NCI-H187 (cell line): ENCODE results near the gene ZNF26.
"Not testable (repeated sequence)": the region's sequence is repeated elsewhere in the genome, so short reads cannot be mapped to it uniquely, and the experiment has no call there.

Source experiments
- DNase-seq, 2 experiments: peaks; one replicate each; lab custom pipeline; 2025; lab: John Stamatoyannopoulos, UW

The ZNF26 gene

GRCh38 chr12:132986001-132986884, at the start of gene ZNF26:
Gene ZNF26, plus strand, starts transcription at chr12:132986367. Its CDS starts 474 bp downstream, at chr12:132986841.
- peak; percentile 86 to 92 for DNase-seq

DNA sequence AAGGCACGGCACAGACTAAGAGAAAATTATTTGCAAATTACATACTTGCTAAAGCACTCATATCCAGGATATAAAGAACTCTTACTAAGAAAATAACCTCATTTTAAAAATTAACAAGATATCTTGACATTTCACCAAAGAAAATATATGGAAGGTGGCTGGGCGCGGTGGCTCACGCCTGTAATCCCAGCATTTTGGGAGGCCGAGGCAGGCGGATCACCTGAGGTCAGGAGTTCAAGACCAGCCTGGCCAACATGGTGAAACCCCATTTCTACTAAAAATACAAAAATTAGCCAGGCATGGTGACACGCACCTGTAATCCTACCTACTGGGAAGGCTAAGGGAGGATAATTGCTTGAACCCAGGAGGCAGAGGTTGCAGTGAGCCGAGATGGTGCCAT, 49.2 kb upstream of the ZNF26 start:
- DNase-seq, result not testable (repeated sequence)

DNA sequence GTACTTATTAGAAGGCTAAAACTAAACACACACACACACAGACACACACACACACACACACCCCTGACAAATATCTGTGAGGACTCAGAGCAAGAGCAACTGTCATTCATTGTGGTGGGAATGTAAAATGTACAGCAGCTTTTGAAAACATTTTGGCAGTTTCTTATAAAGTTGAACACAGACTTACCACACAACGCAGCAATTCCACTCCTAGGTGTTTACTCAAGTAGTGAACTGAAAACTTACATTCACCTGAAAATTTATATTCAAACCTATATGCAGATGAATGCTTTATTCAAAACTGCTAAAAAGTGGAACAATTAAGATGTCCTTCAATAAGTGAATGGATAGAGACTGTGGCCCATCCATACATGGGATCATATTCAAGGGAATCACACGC, 48.7 kb upstream of the ZNF26 start:
- no peak for DNase-seq

DNA sequence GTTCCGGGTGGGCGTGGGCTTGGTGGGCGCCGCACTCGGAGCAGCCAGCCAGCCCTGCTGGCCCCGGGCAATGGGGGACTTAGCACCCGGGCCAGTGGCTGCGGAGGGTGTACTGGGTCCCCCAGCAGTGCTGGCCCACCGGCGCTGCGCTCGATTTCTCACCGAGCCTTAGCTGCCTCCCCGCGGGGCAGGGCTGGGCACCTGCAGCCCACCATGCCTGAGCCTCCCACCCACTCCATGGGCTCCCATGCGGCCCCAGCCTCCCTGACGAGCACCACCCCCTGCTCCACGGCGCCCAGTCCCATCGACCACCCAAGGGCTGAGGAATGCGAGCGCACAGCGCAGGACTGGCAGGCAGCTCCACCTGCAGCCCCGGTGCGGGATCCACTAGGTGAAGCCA, 47.4 kb upstream of the ZNF26 start:
- not testable (repeated sequence) for DNase-seq

DNA sequence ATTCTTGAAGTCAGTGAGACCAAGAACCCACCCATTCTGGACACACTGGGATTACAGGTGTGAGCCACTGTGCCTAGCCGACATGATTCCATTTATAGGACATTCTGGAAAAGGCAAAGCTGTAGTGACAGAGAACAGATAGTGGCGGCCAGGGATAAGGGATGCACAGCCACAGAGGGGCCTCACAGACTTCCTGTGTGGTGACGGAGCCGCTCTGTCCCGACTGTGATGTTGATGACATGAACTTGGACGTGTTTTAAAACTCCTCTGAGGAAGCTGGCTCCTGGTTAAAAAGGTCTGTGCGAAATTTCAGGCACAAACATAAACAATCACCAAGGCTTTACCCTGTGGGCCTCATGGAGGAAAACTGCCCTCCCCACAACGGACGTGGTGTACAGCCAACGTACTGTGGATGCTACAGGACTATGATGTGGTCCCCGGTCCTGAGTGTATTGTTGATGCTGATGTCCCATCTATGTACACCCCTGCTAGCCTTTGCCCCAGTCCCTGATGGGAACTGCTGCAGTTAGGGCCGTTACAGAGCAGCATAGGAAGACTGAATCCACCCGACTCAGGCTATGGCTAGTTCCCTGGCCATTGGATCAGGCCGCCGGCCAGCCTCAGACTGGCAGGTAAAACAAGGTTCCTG, 46.0 kb upstream of the ZNF26 start:
- DNase-seq, result no peak

DNA sequence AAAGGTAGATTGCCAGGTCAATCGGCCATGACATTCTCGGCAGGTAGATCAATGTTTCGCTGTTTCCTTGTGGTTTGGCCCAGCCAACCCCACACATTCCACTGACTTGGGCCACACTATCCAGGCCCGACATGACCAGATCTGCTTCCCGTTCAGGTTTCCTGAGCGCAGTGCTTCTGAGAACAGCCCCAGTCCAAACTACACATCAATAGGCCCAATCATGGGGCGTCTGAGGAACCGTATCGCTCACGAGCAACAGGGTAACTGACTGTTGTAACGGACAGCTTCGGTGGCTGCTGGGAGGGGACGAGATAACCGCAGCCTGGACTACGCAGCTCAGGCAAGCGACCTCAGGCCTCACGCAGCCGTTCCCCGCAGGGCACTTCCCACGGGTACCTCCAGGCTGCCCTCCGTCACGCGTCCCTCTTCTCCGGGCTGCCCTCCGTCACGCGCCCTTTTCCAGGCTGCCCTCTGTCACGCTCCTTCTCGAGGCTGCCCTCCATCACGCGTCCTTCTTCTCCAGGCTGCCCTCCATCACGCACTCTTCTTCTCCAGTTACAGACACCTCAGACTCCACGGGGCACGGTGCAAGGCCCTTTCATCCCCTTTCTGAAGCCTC, 44.7 kb upstream of the ZNF26 start:
- DNase-seq, result no peak

DNA sequence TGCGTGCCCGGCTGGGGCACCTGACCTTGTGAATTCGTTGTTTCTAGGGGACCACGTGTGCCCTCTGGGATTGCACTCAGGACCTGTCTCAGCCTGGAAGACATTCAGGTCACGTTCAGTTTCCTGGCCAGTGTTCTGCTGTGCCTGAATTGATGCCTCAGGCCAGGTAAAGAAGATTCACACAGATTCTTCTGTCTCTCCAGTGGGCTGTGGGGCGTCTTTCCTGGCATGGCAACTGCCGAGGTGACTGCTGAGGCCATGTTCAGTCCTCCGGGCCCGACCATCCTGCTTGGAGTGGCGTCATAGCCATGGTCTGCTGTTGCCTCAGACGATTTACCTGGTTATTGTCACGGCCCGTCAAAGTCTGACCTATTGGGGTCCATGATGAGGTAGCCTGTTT, 43.6 kb upstream of the ZNF26 start:
- no peak for DNase-seq

DNA sequence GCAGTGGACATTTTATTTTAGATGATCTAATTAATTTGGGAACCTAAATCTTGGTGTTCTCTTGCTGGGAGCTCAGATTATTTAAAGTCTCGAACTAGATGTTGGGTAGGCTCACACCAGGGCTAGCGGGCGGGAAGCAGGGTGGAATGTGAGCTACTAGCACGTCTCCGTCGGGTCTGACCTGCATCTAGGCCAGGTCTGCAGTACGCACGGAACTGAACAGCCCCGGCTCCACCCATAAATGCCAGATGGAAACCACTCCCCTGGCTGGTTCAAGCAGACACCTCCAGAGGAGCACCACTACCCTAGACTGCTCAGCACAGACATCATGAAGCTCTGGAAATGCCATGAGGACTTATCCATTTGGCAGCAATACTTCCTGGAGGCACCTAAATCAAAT, 40.4 kb upstream of the ZNF26 start:
- no peak for DNase-seq

GRCh38 chr12:132946246-132946820, 39.8 kb upstream of the ZNF26 start:
- DNase-seq, result no peak

GRCh38 chr12:132948146-132949066, 37.8 kb upstream of the ZNF26 start:
- no peak for DNase-seq

DNA sequence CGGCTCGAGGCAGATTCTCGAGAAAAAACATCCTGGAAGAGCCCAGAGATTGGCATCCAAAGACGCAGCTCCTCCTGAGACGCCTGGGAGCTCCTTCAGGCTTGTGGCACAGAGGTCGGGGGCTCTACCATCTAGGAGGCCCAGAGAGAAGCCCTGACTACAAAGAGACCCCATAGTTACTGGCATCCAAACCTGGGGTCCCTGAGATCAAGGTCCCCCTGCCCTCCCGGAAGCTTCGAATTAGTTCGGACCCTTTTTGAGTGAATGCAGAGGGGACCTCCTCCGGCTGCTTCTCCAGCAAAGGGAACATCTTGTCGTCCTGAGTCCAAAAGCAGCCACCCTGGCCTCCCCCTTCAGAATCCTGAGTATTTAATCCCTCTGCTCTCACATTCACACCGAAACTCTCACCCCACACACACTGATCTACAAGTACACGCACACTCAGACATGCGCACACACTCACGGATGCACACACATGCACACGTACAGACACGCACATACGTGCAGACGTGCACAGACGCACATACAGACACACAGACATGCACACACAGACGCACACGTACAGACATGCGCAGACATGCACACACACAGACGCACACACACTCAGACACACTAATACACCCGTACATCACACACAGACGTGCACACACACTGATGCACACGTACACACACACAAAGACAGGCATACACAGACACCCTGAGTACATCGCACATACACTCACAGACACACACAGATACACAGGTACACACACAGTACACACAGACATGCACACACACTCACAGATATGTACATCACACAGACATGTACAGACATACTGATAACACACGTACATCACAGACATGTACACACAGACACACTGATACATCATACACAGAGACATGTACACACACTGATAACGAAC, 36.0 kb upstream of the ZNF26 start:
- DNase-seq, result no peak

DNA sequence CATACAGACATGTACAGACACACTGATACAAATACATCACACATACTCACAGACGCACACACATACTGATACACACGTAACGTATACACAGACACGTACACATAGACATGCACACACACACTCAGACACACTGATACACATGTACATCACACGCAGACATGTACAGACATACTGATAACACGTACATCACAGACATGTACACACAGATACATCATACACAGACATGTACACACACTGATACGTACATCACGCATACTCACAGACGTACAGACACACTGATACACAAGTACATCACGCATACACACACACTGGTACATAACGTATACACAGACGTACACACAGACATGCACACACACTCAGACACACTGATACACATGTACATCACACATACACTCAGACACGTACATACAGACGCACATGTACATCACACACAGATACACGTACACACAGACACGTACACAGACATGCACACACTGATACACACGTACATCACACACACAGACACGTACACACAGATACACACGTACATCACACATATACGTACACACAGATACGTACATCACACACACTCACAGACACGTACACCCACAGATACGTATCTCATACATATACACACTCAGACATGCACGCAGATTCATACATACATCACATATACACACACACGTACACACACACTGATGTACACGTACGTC, 35.2 kb upstream of the ZNF26 start:
- no peak for DNase-seq

- DNase-seq, result no peak
Measured at GRCh38 chr12:132951649-132952048, 34.5 kb upstream of the ZNF26 start.

DNA sequence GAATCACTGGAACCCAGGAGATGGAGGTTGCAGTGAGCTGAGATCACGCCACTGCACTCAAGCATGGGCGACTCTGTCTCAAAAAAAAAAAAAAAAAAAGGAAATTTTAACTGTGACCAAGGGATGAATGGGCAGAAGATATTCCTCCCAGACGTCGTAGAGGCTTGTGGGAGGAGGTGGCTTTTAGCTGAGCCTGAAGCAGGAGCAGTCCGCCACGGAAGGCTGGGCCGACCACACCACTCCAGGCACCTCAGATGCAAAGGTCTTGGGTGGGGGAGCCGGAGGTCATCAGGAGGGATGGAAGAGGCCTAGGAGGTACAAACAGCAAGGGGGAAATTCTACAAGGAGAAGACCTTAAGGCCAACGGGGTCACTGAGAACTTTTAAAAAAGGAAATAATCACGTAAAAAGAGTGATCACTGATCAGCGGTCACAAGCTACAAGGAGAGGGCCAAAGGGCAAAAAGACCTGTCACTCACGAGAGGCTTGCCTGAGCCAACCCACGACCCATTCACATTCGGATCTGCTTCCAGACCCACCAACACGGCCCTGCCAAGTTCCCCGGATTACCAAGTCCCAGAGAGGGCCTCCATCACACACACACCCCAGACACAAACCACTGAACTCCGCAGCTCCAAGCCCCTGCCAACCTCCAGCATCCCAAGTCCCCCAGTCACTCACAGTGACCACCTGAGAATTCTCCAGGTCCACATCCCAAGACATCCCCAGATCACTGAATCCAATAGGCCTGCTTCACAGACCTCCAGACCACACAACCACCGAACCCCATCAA, 33.6 kb upstream of the ZNF26 start:
- DNase-seq, result no peak

DNA sequence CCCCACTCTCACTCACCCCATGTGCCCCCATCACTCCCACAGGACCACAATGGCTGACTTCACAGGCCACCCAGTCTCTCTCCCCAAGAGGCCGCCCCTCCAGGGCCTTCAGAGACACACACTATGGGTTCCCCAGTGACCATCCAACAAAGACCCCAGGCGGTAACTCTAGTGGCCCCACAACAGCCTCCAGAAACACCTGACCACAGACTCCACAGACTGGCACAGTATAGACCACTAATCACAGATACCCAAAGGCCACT, 33.1 kb upstream of the ZNF26 start:
- no peak for DNase-seq

GRCh38 chr12:132953771-132954170, 32.4 kb upstream of the ZNF26 start:
- no peak for DNase-seq

DNA sequence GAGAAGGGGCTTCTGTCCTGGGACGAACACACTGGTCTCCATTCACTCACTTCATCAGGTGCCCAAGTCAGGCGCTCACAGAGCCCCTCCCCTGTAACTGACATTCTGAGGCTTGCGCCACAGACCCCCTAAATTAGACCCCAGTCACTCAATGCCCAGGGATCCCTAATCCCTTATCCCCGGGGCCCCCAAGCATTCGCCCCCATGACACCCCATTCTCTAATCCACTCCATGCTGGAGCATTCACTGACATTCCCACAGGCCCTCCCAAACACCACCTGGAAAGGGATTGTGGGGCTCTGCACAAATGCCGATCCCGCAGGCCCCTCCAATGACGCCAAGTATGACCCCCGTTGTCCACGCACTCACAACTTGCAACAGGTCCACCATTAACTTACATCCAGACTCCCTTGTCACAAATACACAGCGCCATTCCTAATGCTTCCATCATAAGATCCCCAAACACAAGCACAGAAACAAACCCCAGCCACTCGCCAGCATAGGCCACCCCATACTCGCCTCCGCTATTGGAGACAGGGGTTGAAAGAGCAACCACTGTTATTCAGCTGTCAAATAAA, 31.6 kb upstream of the ZNF26 start:
- DNase-seq, result no peak

- DNase-seq, result no peak
Measured at GRCh38 chr12:132955094-132956010, 30.8 kb upstream of the ZNF26 start.
